NCI-H69 (cell line): ENCODE results near the gene SLC9C2.
"Not testable (repeated sequence)": the region's sequence is repeated elsewhere in the genome, so short reads cannot be mapped to it uniquely, and the experiment has no call there.

Source experiments
- DNase-seq: peaks from one replicate; lab custom pipeline; 2025; lab: John Stamatoyannopoulos, UW

Gene SLC9C2

GRCh38 chr1:173580071-173580470 is 22.8 kb downstream of the SLC9C2 start:
- no peak for DNase-seq

DNA sequence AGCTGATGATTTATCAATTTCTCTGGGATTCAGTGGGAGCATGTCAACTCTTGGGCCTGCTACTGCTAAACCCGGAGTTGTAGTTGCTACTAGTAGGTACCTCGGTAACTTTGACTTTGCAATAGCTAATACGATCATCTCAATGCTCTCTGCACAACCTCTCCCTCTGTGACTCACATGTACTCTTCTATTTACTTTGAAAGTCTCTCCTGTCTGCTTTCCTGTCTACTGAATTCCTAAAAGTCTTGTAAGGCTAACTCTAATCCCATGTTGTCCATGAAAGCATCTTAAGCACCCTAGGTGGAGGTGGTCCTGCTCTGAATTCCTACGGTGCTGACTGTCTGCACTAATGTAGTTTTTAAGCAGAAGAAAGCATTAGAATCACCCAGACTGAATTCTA is 29.3 kb downstream of the SLC9C2 start:
- no peak for DNase-seq

DNA sequence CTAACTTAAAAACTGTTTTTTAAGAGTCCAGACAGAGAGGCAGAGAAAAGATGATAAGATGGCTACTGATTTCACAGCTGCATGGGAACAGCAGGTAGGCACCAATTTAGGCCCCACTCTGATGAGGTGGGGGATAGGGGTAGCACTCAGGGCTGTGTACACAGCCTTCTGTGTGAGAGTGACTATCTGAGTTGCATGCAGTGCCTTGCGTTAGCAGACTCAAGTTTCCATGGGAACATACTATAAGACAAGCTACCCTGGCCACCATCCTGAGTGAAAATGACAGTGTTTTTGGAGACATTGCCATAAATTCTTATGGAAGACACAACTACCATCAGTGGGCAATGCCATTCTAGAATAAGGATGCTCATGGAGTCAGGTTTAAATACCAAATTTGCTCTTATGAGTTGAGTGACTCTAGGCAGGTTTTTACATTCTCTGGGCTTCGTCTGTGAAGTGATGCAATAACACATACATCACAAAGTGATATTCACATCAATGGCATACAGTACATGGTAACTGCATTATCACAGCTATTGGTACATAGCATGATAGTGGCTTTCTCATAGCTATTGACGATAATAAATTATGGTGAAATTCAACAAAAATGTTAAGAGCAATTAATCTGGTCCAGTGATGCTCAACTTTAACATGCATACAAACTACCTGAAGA is 30.5 kb downstream of the SLC9C2 start:
- no peak for DNase-seq

GRCh38 chr1:173570370-173571007 is 32.4 kb downstream of the SLC9C2 start:
- DNase-seq: no peak

GRCh38 chr1:173568483-173568882 is 34.4 kb downstream of the SLC9C2 start:
- DNase-seq: no peak

DNA sequence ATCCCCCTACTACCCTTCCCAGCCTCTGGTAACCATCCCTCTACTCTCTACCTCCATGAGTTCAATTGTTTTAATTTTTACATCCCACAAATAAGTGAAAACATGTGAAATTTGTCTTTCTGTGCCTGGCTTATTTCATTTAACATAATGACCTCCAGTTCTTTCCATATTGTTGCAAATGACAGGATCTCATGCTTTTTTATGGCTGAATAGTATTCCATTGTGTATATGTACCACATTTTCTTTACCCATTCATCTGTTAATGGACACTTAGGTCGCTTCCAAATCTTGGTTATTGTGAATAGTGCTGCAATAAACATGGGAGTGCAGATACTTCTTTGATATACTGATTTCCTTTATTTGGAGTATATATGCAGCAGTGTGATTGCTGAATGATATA is 39.0 kb downstream of the SLC9C2 start:
- not testable (repeated sequence) for DNase-seq

- DNase-seq: peak; percentile 29
These were observed 40.1 kb downstream of the SLC9C2 start for GRCh38 chr1:173562813-173563212.

- no peak for DNase-seq
These were observed 41.6 kb downstream of the SLC9C2 start for GRCh38 chr1:173561263-173561662.

- DNase-seq: no peak
These were observed 42.5 kb downstream of the SLC9C2 start for GRCh38 chr1:173560285-173560880.

- no peak for DNase-seq
These were observed 47.1 kb downstream of the SLC9C2 start for GRCh38 chr1:173555651-173556305.

- no peak for DNase-seq
These were observed 48.2 kb downstream of the SLC9C2 start for GRCh38 chr1:173554541-173555250.

- DNase-seq: no peak
These were observed 48.8 kb downstream of the SLC9C2 start for GRCh38 chr1:173554089-173554488.

GRCh38 chr1:173553312-173553711 is 49.6 kb downstream of the SLC9C2 start:
- DNase-seq: no peak

DNA sequence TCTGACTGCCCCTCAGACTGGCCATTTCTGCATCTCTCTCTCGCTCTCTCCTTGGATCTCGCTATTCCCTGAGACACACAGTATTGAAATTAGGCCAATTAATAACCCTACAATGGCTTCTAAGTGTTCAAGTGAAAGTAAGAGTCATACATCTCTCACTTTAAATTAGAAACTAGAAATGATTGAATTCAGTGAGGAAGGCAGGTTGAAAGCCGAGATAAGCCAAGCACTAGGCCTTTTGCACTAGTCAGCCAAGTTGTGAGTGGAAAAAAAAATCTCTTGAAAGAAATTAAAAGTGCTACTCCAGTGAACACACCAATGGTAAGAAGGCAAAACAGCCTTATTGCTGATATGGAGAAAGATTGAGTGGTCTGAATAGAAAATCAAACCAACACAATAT is 51.2 kb downstream of the SLC9C2 start:
- DNase-seq: no peak

DNA sequence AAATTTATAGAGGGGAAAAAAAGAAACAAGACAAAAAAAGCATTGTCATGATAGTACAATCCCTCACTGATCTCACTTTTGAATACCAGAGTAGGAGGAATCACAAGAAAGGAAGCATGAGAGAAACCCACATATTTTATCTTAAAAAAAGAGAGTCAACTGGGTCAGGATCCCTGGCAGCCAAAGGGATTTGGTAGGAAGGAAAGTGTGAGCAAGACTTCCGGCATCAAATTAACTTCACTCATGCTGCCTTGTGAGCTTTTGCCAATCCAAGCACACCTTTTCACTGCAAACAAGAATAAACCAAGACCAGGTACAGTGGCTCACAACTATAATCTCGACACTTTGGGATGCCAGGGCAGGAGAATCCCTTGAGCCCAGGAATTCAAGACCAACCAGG is 53.1 kb downstream of the SLC9C2 start:
- no peak for DNase-seq

DNA sequence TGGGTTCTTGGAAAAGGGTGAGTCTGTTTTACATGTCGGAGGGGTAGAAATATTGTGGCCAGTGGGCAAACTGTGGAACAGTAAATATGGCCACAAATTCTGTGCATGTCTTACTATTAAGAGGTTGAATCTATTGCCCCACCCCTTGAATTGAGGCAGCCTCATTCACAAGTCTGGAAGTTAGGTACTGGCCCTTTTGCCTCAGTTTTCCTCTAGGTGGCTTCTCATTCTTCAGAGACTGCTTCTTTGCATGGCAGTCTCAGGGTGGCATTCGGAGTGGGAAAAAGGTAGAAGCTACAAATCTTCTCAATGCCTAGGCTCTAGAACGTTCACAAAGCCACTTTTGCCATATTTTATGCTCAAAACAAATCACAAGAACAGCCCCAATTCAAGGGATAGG is 57.2 kb downstream of the SLC9C2 start:
- DNase-seq: no peak

DNA sequence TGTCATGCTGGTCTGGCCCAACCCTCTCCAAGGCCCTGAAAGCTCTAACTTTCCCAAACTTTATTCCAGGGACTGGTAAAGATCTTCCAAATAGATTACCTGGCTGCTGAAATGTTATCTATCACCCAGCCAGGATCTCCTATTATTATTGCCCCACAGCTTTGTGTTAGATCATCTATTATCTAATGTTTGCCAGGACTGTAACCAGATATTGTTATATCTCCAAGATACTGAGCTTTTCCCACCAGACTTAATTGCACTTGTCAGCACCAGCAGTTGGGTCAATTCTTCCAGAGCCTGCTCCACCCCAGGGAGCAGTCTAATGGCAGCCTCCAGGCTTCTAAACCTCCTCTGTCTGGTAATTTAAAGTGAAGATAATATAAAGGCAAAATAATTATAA is 66.6 kb downstream of the SLC9C2 start:
- DNase-seq: no peak

DNA sequence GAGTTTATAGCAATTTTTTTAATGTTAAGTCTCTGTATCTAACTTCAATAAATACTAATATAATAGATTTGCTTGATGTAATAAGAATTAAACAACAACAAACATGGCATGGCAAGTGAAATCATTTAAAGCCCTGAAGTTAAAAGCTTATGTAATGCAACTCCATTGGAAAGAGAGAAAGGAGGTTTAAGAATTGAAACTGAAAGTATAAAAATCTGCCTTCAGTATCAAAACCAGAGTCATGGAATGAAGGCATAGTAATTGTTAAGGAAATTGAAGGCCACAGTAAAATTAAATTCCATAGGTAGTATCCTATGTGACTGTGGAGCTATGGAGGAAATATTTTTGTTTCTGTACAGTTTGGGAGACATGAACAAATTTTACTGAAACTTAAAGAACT is 70.6 kb downstream of the SLC9C2 start:
- DNase-seq: no peak

- DNase-seq: no peak
These were observed 71.8 kb downstream of the SLC9C2 start for GRCh38 chr1:173530795-173531693.

DNA sequence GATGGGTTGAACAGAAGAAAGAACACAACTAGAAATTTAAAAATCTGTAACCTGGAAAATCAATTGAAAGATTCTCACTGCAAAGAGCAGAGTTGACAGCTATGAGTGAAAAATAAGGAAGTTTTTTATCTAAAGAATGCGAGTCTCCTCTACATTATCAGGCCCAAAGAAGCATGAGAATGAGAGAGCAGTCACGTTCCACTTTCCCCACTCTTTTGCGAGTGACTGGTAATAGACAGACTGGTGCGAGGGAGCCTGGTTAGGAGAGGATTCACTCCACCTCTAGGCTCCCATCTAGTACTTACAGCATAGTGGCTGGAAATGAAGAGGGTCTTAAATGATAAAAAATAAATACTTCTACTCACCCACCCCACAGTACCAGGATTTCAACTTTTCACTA is 73.8 kb downstream of the SLC9C2 start:
- no peak for DNase-seq

DNA sequence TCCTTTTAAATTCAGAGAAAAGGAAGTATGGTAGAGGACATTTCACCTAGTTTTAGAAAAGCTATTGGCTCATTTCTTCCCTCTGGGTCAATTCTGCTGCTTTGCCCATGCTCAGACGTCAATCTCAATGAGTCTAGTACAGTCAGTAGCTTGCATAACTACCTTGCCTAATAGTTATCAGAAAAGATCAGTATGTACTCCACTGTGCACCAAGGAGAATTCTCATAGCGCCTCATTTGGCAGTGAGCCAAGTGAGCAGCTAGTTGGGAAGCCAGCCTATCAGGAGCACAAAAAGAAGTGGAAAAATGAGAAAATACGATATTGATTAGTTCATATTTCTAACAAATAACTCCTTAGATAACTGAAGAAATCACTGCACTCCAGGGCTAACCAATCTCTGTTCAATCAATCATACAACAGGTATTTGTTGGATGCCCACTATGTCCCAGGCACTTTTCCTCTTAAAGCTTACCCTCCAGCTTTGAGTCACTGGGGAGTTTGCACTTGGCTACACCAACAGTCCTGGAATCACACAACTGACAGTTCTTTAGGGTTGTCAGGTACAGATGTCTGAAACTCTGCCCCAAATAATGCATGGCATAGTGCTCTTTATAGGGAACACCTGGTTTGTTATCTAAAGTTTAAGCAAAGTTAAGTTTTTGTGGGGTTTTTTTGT is 75.6 kb downstream of the SLC9C2 start:
- DNase-seq: peak; percentile 47
